Non-pigmented ciliary epithelial cell (primary cell): ENCODE measurements around the gene GLI3.

Experiments used
- DNase-seq: peaks from one replicate; pipeline ENCODE4 v3.0.0-alpha.2; 2010; ENCODE audit warnings: low read depth

Gene GLI3

GRCh38 chr7:41925946-41926345 lies 311.1 kb downstream of the GLI3 start:
- no peak for DNase-seq

- DNase-seq: no peak
Measured at GRCh38 chr7:41924796-41925195, 312.2 kb downstream of the GLI3 start.

GRCh38 chr7:41922373-41922772 lies 314.6 kb downstream of the GLI3 start:
- DNase-seq: no peak

- DNase-seq: no peak
Measured at GRCh38 chr7:41921453-41921981, 315.5 kb downstream of the GLI3 start.

GRCh38 chr7:41918597-41918996 lies 318.4 kb downstream of the GLI3 start:
- peak; percentile 94 for DNase-seq

- peak; percentile 99 for DNase-seq
Measured at GRCh38 chr7:41916450-41916927, 320.5 kb downstream of the GLI3 start.

- DNase-seq: no peak
Measured at GRCh38 chr7:41915871-41916270, 321.1 kb downstream of the GLI3 start.

- no peak for DNase-seq
Measured at GRCh38 chr7:41912851-41913567, 324.0 kb downstream of the GLI3 start.

GRCh38 chr7:41912426-41912825 lies 324.6 kb downstream of the GLI3 start:
- DNase-seq: no peak

- peak; percentile 55 for DNase-seq
Measured at GRCh38 chr7:41911792-41912191, 325.2 kb downstream of the GLI3 start.
